Gastroesophageal sphincter (tissue), 4 donors: ENCODE results near the gene CEBPZ. TPM values are rescaled to one million over a fixed set of nuclear protein-coding genes. Genes with fewer than 3 reads are reported as not detected.

Experiments used
- ATAC-seq: fragments of 150-250 bp; one replicate; pipeline ENCODE4 v1.9.1; 2016; ENCODE audit warnings: mild to moderate bottlenecking, moderate library complexity
- H3K27ac ChIP-seq, 4 donors: fragments of 200-600 bp; sonication (generic) in 3 of 4; 1 replicate in 3 of 4; 2 replicates in 1 of 4; pipeline ENCODE4 v1.5.1; 2016 to 2019
- H3K27me3 ChIP-seq: fragments of 200-600 bp; sonication (generic); one replicate; pipeline ENCODE4 v1.5.1; 2019
- H3K36me3 ChIP-seq, 2 donors: fragments of 200-600 bp; sonication (generic); one replicate each; pipeline ENCODE4 v1.5.1; 2019; ENCODE audit warnings: control low read depth in 1 of 2
- H3K4me1 ChIP-seq, 3 donors: fragments of 200-600 bp; sonication (generic); 1 replicate in 2 of 3; 2 replicates in 1 of 3; pipeline ENCODE4 v1.5.1; 2016 to 2019; ENCODE audit warnings: control low read depth in 2 of 3
- H3K4me3 ChIP-seq, 2 donors: fragments of 200-600 bp; sonication (generic); one replicate each; pipeline ENCODE4 v1.5.1; 2019; ENCODE audit warnings: mild to moderate bottlenecking in 1 of 2, moderate library complexity in 1 of 2
- H3K9me3 ChIP-seq, 3 donors: fragments of 200-600 bp; sonication (generic); one replicate each; pipeline ENCODE4 v1.5.1; 2017 to 2019; ENCODE audit warnings: control low read depth in 2 of 3
- EP300 ChIP-seq: sonication (generic); formaldehyde crosslinking; IDR thresholded peaks from one replicate; pipeline ENCODE4 v1.6.1; 2017; ENCODE audit warnings: antibody characterized with exemption, mild to moderate bottlenecking
- POLR2A ChIP-seq, 2 donors: fragments of 450-650 bp; IDR thresholded peaks; one replicate each; pipeline ENCODE4 v1.6.1; 2017; ENCODE audit warnings: antibody characterized with exemption in 2 of 2, mild to moderate bottlenecking in 2 of 2, moderate library complexity in 1 of 2
- POLR2AphosphoS5 ChIP-seq: sonication (generic); formaldehyde crosslinking; IDR thresholded peaks from one replicate; pipeline ENCODE4 v1.6.1; 2017; ENCODE audit warnings: antibody characterized with exemption
- WGBS, 2 donors: methylation state at CpG; one replicate each; pipeline ENCODE4 v1.1.5; 2018; ENCODE audit warnings: low coverage in 1 of 2; 5-methylcytosine and 5-hydroxymethylcytosine counted together
- total RNA-seq, 4 donors: library from RNA; depleted of rRNA; stranded (reverse); fragments of >200 nt; gene quantifications; one replicate each; pipeline ENCODE4 v1.1.0, GENCODE V29; 2016
- TF ChIP-seq, protein P1 (sequence below), 4 experiments: fragments of 200-600 bp in 2 of 4; fragments of 450-650 bp in 2 of 4; sonication (generic) in 1 of 4; IDR thresholded peaks; one replicate each; pipeline ENCODE4 v1.5.1; 2017 to 2019; ENCODE audit warnings: antibody characterized with exemption in 4 of 4, mild to moderate bottlenecking in 2 of 4, moderate library complexity in 2 of 4

CEBPZ gene
- total RNA-seq, 4 donors from 2014 or later: 22.1 to 48.9 (median 41.8) TPM

DNA sequence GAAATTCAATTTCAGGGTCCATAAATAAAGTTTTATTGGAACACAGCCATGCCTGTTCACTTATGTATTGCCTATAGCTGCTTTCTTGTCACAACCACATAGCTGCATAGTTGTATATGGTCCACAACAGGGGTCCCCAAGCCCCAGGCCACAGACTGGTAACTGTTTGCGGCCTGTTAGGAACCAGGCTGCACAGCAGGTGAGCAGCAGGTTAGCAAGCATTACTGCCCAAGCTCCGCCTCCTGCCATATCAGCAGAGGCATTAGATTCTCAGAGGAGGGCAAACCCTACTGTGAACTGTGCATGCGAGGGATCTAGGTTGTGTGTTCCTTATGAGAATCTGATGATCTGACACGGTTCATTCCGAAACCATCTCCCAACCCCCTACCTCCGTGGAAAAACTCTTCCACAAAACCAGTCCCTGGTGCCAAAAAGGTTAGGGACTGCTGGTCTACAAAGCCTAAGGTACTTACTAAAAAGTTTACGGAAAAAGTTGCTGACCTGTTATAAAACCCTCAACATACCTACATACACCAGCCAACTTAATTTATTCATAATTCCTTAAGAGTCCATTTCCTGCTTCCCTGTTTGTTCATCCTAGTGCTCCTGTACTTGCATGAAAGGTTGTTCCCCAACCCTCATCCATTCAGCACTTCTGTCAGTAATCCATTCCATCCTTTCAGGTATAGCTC is 40.1 kb upstream of the CEBPZ start:
- no peak for ATAC-seq
- no peak overlapping the region for H3K27ac ChIP-seq
- WGBS, 2 donors: 80 to 92% methylated on average over 1 to 5 of the region's 7 CpGs

DNA sequence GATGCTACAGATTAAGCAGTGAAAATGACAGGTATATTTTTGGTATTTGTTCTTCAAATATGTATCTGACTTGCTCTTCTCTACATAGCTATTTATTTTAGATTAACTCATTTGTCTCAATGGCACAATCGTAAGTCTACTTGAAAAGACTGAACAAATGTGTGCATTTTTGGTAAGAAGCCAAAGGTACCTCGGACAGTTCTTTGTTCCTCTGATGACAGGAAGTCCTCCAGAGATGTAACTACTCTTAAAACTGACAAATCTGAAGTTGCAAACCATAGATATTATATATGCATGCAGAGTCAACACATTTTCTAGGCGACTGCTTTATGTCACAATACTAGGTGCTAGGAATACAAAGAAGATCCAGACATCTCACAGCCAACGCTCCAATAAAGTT is 36.7 kb upstream of the CEBPZ start:
- H3K36me3 ChIP-seq: peaks cover 0 to 91% of the 10 kb centered on the region in 2 donors
- H3K27me3 ChIP-seq: no peaks in the 10 kb centered on the region
- WGBS, 2 donors: 88 to 93% methylated on average over 2 to 4 of the region's 4 CpGs
- H3K4me3 ChIP-seq: no peak overlapping the region
- TF ChIP-seq POLR2AphosphoS5: no peak
- TF ChIP-seq, protein P1, sequence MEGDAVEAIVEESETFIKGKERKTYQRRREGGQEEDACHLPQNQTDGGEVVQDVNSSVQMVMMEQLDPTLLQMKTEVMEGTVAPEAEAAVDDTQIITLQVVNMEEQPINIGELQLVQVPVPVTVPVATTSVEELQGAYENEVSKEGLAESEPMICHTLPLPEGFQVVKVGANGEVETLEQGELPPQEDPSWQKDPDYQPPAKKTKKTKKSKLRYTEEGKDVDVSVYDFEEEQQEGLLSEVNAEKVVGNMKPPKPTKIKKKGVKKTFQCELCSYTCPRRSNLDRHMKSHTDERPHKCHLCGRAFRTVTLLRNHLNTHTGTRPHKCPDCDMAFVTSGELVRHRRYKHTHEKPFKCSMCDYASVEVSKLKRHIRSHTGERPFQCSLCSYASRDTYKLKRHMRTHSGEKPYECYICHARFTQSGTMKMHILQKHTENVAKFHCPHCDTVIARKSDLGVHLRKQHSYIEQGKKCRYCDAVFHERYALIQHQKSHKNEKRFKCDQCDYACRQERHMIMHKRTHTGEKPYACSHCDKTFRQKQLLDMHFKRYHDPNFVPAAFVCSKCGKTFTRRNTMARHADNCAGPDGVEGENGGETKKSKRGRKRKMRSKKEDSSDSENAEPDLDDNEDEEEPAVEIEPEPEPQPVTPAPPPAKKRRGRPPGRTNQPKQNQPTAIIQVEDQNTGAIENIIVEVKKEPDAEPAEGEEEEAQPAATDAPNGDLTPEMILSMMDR (IDR thresholded peaks at IDR 0.05): no peak
- TF ChIP-seq EP300: no peak
- no peak for ATAC-seq
- no peaks in the 10 kb centered on the region for H3K9me3 ChIP-seq
- no peaks in the 10 kb centered on the region for H3K4me1 ChIP-seq
- no peak overlapping the region for H3K27ac ChIP-seq

More for the DNA sequence above, 40.1 kb upstream of the CEBPZ start:
- Histone ChIP-seq H3K36me3 (peaks cover 0 to 87% of the 10 kb centered on the region in 2 donors), H3K9me3 (no peaks in the 10 kb centered on the region), H3K4me3 (no peak overlapping the region), H3K4me1 (no peaks in the 10 kb centered on the region), H3K27me3 (no peaks in the 10 kb centered on the region)
- TF ChIP-seq EP300 (no peak), POLR2A (IDR thresholded peaks at IDR 0.05) (no peak), POLR2AphosphoS5 (no peak)
- TF ChIP-seq, protein P1 (IDR thresholded peaks at IDR 0.05): no peak

DNA sequence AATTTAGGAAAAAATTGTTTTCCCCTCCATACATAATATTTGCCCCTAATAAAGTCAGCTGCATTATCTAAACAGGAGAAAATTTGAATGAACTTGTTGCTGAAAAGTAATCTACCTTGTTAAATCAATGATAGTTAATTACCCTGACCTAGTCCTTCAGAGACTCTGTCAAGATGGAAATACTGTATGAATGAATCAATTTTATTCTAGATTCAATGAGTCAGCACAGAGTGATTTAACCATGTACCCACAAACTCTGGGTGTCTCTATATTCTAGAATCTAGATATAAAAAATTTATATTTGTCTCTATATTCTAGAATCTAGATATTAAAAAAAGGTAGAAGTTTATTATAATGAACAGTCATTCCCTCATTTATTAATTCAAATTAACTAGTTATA is 36.3 kb upstream of the CEBPZ start:
- H3K4me3 ChIP-seq: no peak overlapping the region
- no peaks in the 10 kb centered on the region for H3K27me3 ChIP-seq
- no peak for ATAC-seq
- peaks cover 0 to 87% of the 10 kb centered on the region in 2 donors for H3K36me3 ChIP-seq
- no peak overlapping the region for H3K27ac ChIP-seq
- H3K9me3 ChIP-seq: no peaks in the 10 kb centered on the region
- TF ChIP-seq EP300 (no peak), POLR2A (IDR thresholded peaks at IDR 0.05) (no peak), POLR2AphosphoS5 (no peak)
- H3K4me1 ChIP-seq: no peaks in the 10 kb centered on the region

DNA sequence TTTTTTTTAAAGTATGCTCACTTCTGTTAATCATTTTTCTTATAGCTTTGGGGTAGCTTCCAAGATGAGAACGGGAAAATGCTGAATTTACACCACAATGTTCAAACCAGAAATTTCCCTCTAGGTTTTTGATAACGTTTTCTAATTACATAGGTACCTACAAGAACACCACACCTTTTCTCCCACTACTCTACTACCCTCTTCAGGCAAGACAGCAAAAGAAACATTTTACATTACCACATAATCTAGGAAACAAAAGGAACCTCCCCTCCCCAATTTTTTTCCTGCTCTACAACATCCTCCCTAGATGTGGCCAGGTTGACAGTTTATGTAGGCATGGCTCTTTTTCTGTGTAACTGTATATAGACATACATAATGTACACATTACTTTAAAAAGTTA is 32.4 kb upstream of the CEBPZ start:
- WGBS, 2 donors: 68 to 82% methylated on average over 2 of the region's 2 CpGs
- H3K36me3 ChIP-seq: peaks cover 0 to 88% of the 10 kb centered on the region in 2 donors
- ATAC-seq: no peak

DNA sequence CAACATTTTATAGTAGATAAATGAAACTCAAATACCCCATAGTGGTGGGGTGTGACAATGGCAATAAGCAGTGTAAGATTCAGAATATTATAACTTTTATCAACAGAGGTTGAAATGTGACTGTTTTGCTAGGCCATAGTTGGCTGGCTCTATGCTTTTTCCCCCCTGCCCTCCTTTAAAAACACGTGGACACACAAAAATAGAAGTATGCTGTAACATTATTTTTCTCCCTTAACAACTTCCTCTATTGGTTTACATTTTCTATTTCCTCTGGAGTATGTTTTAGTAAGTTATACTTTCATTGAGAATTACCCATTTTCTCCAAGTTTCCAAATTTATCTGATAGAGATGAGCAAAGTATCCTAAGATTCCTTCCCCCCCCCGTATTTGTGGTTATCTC is 31.1 kb upstream of the CEBPZ start:
- Histone ChIP-seq H3K4me3 (no peak overlapping the region), H3K36me3 (peaks cover 0 to 88% of the 10 kb centered on the region in 2 donors), H3K4me1 (no peaks in the 10 kb centered on the region), H3K9me3 (no peaks in the 10 kb centered on the region), H3K27me3 (no peaks in the 10 kb centered on the region), H3K27ac (no peak overlapping the region)
- ATAC-seq: no peak
- no peak for TF ChIP-seq EP300
- no peak for TF ChIP-seq POLR2A (IDR thresholded peaks at IDR 0.05)
- WGBS, 2 donors: 64 to 71% methylated on average over 2 of the region's 2 CpGs

More for the DNA sequence above, 32.4 kb upstream of the CEBPZ start:
- Histone ChIP-seq H3K27me3 (no peaks in the 10 kb centered on the region), H3K27ac (no peak overlapping the region), H3K4me1 (no peaks in the 10 kb centered on the region), H3K9me3 (no peaks in the 10 kb centered on the region), H3K4me3 (no peak overlapping the region)
- TF ChIP-seq POLR2AphosphoS5 (no peak), EP300 (no peak), POLR2A (IDR thresholded peaks at IDR 0.05) (no peak)
- TF ChIP-seq, protein P1 (IDR thresholded peaks at IDR 0.05): no peak
